ENCODE results near the gene GRN. TPM values are rescaled to one million over a fixed set of nuclear protein-coding genes. Genes with fewer than 3 reads are reported as not detected.
A peak's percentile ranks its signal among the peaks of the same experiment; 100 is the strongest.

Gene GRN
- total and polyA plus RNA-seq, 2 of the 13 experiments (the other 11 are each of a cell fraction or from before 2014, with no cell fraction given), result 86.6 to 143 TPM

GRCh38 chr17:44354582-44355561 lies 9.8 kb downstream of the GRN start (continued):
- TF ChIP-seq THAP11 (CRISPR knock-in tag; IDR thresholded peaks at IDR 0.05) (peak; percentile 39; the same call in 1 of the 2 replicates), ZNF816 (CRISPR knock-in tag; IDR thresholded peaks at IDR 0.05; ENCODE audit: borderline replicate concordance) (no peak), PAF1 (CRISPR knock-in tag; IDR thresholded peaks at IDR 0.05) (no peak), ZNF563 (CRISPR knock-in tag; IDR thresholded peaks at IDR 0.05) (peak; percentile 7; the same call in 1 of the 2 replicates), MXD1 (CRISPR knock-in tag; IDR thresholded peaks at IDR 0.05) (no peak; the same call in 1 of the 2 replicates), GABPA (IDR thresholded peaks at IDR 0.05; ENCODE audit: low read depth, low read length) (no peak), GABPA (CRISPR knock-in tag; IDR thresholded peaks at IDR 0.05; ENCODE audit: low read depth) (no peak), IRF2 (CRISPR knock-in tag; IDR thresholded peaks at IDR 0.05) (peak; percentile 49; the same call in 1 of the 2 replicates), ZHX2 (IDR thresholded peaks at IDR 0.05; ENCODE audit: low read depth) (peak; percentile 68; the same call in 1 of the 2 replicates), ZHX2 (CRISPR knock-in tag; IDR thresholded peaks at IDR 0.05; ENCODE audit: borderline replicate concordance) (no peak)
- TF ChIP-seq, protein P1, sequence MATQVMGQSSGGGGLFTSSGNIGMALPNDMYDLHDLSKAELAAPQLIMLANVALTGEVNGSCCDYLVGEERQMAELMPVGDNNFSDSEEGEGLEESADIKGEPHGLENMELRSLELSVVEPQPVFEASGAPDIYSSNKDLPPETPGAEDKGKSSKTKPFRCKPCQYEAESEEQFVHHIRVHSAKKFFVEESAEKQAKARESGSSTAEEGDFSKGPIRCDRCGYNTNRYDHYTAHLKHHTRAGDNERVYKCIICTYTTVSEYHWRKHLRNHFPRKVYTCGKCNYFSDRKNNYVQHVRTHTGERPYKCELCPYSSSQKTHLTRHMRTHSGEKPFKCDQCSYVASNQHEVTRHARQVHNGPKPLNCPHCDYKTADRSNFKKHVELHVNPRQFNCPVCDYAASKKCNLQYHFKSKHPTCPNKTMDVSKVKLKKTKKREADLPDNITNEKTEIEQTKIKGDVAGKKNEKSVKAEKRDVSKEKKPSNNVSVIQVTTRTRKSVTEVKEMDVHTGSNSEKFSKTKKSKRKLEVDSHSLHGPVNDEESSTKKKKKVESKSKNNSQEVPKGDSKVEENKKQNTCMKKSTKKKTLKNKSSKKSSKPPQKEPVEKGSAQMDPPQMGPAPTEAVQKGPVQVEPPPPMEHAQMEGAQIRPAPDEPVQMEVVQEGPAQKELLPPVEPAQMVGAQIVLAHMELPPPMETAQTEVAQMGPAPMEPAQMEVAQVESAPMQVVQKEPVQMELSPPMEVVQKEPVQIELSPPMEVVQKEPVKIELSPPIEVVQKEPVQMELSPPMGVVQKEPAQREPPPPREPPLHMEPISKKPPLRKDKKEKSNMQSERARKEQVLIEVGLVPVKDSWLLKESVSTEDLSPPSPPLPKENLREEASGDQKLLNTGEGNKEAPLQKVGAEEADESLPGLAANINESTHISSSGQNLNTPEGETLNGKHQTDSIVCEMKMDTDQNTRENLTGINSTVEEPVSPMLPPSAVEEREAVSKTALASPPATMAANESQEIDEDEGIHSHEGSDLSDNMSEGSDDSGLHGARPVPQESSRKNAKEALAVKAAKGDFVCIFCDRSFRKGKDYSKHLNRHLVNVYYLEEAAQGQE (IDR thresholded peaks at IDR 0.05; ENCODE audit: borderline replicate concordance in 1 of 2, low read depth in 1 of 2, low read length in 2 of 2), result no peak
- TF ChIP-seq, protein P2, sequence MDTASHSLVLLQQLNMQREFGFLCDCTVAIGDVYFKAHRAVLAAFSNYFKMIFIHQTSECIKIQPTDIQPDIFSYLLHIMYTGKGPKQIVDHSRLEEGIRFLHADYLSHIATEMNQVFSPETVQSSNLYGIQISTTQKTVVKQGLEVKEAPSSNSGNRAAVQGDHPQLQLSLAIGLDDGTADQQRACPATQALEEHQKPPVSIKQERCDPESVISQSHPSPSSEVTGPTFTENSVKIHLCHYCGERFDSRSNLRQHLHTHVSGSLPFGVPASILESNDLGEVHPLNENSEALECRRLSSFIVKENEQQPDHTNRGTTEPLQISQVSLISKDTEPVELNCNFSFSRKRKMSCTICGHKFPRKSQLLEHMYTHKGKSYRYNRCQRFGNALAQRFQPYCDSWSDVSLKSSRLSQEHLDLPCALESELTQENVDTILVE (CRISPR knock-in tag; IDR thresholded peaks at IDR 0.05), result peak; percentile 58; the same call in 1 of the 2 replicates
- TF ChIP-seq, protein P3, sequence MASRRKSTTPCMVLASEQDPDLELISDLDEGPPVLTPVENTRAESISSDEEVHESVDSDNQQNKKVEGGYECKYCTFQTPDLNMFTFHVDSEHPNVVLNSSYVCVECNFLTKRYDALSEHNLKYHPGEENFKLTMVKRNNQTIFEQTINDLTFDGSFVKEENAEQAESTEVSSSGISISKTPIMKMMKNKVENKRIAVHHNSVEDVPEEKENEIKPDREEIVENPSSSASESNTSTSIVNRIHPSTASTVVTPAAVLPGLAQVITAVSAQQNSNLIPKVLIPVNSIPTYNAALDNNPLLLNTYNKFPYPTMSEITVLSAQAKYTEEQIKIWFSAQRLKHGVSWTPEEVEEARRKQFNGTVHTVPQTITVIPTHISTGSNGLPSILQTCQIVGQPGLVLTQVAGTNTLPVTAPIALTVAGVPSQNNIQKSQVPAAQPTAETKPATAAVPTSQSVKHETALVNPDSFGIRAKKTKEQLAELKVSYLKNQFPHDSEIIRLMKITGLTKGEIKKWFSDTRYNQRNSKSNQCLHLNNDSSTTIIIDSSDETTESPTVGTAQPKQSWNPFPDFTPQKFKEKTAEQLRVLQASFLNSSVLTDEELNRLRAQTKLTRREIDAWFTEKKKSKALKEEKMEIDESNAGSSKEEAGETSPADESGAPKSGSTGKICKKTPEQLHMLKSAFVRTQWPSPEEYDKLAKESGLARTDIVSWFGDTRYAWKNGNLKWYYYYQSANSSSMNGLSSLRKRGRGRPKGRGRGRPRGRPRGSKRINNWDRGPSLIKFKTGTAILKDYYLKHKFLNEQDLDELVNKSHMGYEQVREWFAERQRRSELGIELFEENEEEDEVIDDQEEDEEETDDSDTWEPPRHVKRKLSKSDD (CRISPR knock-in tag; IDR thresholded peaks at IDR 0.05; ENCODE audit: low read depth), result no peak
